Stimulated activated CD4-positive, alpha-beta T cell treated with anti-CD3 and anti-CD28 coated beads, Interleukin-1b, Interleukin-23, amount 100 ng/mL, for 24 hours (primary cell): Measurements from ENCODE around the gene PUSL1.

Experiments used
- DNase-seq, 4 experiments: peaks; one replicate each; pipeline ENCODE4 v3.0.0-alpha.2; 2020; ENCODE audit warnings: low read depth in 4 of 4, low spot score in 1 of 4

Gene PUSL1

GRCh38 chr1:1307923-1308755 is at the start of gene PUSL1, which contains the start of gene ACAP3:
Gene PUSL1 (plus strand): TSS chr1:1308597. CDS start chr1:1308644, 47 bp downstream.
Gene ACAP3 (minus strand): TSS chr1:1307930. CDS start chr1:1307815, 115 bp downstream.
- peak; percentile 71 to 85 (median 77) for DNase-seq

- no peak for DNase-seq
Observed at GRCh38 chr1:1259119-1259488, 49.3 kb upstream of the PUSL1 start.

GRCh38 chr1:1259540-1259939 is 48.9 kb upstream of the PUSL1 start:
- DNase-seq, result no peak

- DNase-seq, result no peak
Observed at GRCh38 chr1:1259951-1260600, 48.3 kb upstream of the PUSL1 start.

GRCh38 chr1:1260843-1261560 is 47.4 kb upstream of the PUSL1 start:
- no peak for DNase-seq

- no peak for DNase-seq
Observed at GRCh38 chr1:1262071-1262470, 46.3 kb upstream of the PUSL1 start.

- DNase-seq, result no peak
Observed at GRCh38 chr1:1262758-1263157, 45.6 kb upstream of the PUSL1 start.

- DNase-seq, result no peak
Observed at GRCh38 chr1:1264026-1264425, 44.4 kb upstream of the PUSL1 start.

- no peak for DNase-seq
Observed at GRCh38 chr1:1264868-1265272, 43.5 kb upstream of the PUSL1 start.

- DNase-seq, result no peak
Observed at GRCh38 chr1:1267488-1268283, 40.7 kb upstream of the PUSL1 start.

- no peak for DNase-seq
Observed at GRCh38 chr1:1268284-1268682, 40.1 kb upstream of the PUSL1 start.

- no peak for DNase-seq
Observed at GRCh38 chr1:1270813-1271212, 37.6 kb upstream of the PUSL1 start.

- no peak for DNase-seq
Observed at GRCh38 chr1:1272341-1273208, 35.8 kb upstream of the PUSL1 start.

GRCh38 chr1:1273209-1273511 is 35.2 kb upstream of the PUSL1 start:
- DNase-seq, result no peak

- peak; percentile 86 to 94 (median 90) for DNase-seq
Observed at GRCh38 chr1:1273512-1274298, 34.7 kb upstream of the PUSL1 start, which contains the start of gene UBE2J2. Gene UBE2J2 (minus strand): TSS chr1:1273854. CDS start chr1:1267992, 5,862 bp downstream.

GRCh38 chr1:1274299-1274930 is 34.0 kb upstream of the PUSL1 start:
- DNase-seq, result no peak

GRCh38 chr1:1274931-1275431 is 33.4 kb upstream of the PUSL1 start:
- DNase-seq, result no peak

GRCh38 chr1:1275836-1276235 is 32.6 kb upstream of the PUSL1 start:
- no peak for DNase-seq

- DNase-seq, result no peak
Observed at GRCh38 chr1:1278620-1279019, 29.8 kb upstream of the PUSL1 start.
